ENCODE measurements around the gene TRAK2. TPM values are rescaled to one million over a fixed set of nuclear protein-coding genes. Genes with fewer than 3 reads are reported as not detected.

Gene TRAK2
- total RNA-seq, 1 experiment from 2014 or later, result 12.8 TPM

GRCh38 chr2:201343559-201343958 lies 107.7 kb downstream of the TRAK2 start:
- ChIA-PET POLR2A (no interaction called here), CTCF (interaction anchor here (1.0 to 1.9 kb wide), 5 partner anchors 9 to 111 kb away, joined by 3 to 9 read pairs (median 3); no protein-coding TSS in a partner anchor)
- H3K36me3 Mint-ChIP-seq, result no peaks in the 10 kb centered on the region
- H3K9me3 Mint-ChIP-seq, result no peaks in the 10 kb centered on the region
- no peak for DNase-seq (ENCODE audit: low spot score)
- peaks cover 7% of the 10 kb centered on the region for H3K4me1 Mint-ChIP-seq
- TF ChIP-seq FOXK1 (CRISPR knock-in tag; IDR thresholded peaks at IDR 0.05) (no peak), KAT7 (CRISPR knock-in tag; IDR thresholded peaks at IDR 0.05; ENCODE audit: borderline replicate concordance) (no peak), SMAD4 (CRISPR knock-in tag; IDR thresholded peaks at IDR 0.05) (no peak), ARID4B (CRISPR knock-in tag; IDR thresholded peaks at IDR 0.05; ENCODE audit: borderline replicate concordance) (no peak), ZNF232 (CRISPR knock-in tag; IDR thresholded peaks at IDR 0.05) (no peak), EMX1 (CRISPR knock-in tag; IDR thresholded peaks at IDR 0.05) (no peak), ZSCAN18 (CRISPR knock-in tag; IDR thresholded peaks at IDR 0.05) (no peak)
- H3K27me3 Mint-ChIP-seq (ENCODE audit: low read depth), result no peaks in the 10 kb centered on the region
- no peak overlapping the region for H3K4me3 Mint-ChIP-seq
- H3K27ac Mint-ChIP-seq, result no peak overlapping the region
- ATAC-seq, result no peak

GRCh38 chr2:201342923-201343322 lies 108.3 kb downstream of the TRAK2 start:
- no peaks in the 10 kb centered on the region for H3K27me3 Mint-ChIP-seq (ENCODE audit: low read depth)
- POLR2A ChIA-PET, result no interaction called here
- peaks cover 7% of the 10 kb centered on the region for H3K4me1 Mint-ChIP-seq
- CTCF ChIA-PET, result interaction anchor here (1.2 to 1.6 kb wide), 2 partner anchors 72 to 109 kb away, joined by 3 read pairs; no protein-coding TSS in a partner anchor
- no peak overlapping the region for H3K4me3 Mint-ChIP-seq
- H3K36me3 Mint-ChIP-seq, result no peaks in the 10 kb centered on the region
- H3K27ac Mint-ChIP-seq, result no peak overlapping the region
- ATAC-seq, result no peak
- no peaks in the 10 kb centered on the region for H3K9me3 Mint-ChIP-seq
- DNase-seq (ENCODE audit: low spot score), result no peak
- TF ChIP-seq AR (CRISPR knock-in tag; IDR thresholded peaks at IDR 0.05), result no peak
- no peak for TF ChIP-seq PRRX2 (CRISPR knock-in tag; IDR thresholded peaks at IDR 0.05)
- TF ChIP-seq, protein P1, sequence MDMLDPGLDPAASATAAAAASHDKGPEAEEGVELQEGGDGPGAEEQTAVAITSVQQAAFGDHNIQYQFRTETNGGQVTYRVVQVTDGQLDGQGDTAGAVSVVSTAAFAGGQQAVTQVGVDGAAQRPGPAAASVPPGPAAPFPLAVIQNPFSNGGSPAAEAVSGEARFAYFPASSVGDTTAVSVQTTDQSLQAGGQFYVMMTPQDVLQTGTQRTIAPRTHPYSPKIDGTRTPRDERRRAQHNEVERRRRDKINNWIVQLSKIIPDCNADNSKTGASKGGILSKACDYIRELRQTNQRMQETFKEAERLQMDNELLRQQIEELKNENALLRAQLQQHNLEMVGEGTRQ (CRISPR knock-in tag; IDR thresholded peaks at IDR 0.05), result no peak
- no peak for TF ChIP-seq ARID4B (CRISPR knock-in tag; IDR thresholded peaks at IDR 0.05; ENCODE audit: borderline replicate concordance)
- no peak for TF ChIP-seq STAT6 (CRISPR knock-in tag; conservative IDR thresholded peaks at IDR 0.05; ENCODE audit: low read depth)
- no peak for TF ChIP-seq RORB (CRISPR knock-in tag; IDR thresholded peaks at IDR 0.05)
- no peak for TF ChIP-seq IRF2 (CRISPR knock-in tag; IDR thresholded peaks at IDR 0.05; ENCODE audit: borderline replicate concordance, low read depth)
- TF ChIP-seq MAX (CRISPR knock-in tag; IDR thresholded peaks at IDR 0.05), result no peak
- TF ChIP-seq SMAD3 (CRISPR knock-in tag; IDR thresholded peaks at IDR 0.05; ENCODE audit: borderline replicate concordance), result no peak
- TF ChIP-seq, protein P2, sequence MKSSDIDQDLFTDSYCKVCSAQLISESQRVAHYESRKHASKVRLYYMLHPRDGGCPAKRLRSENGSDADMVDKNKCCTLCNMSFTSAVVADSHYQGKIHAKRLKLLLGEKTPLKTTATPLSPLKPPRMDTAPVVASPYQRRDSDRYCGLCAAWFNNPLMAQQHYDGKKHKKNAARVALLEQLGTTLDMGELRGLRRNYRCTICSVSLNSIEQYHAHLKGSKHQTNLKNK (CRISPR knock-in tag; IDR thresholded peaks at IDR 0.05), result no peak

All from WTC11 (cell line).